PC-3 (cell line): ENCODE results near the gene FBXO5. TPM values are rescaled to one million over a fixed set of nuclear protein-coding genes. Genes with fewer than 3 reads are reported as not detected.
A peak's percentile ranks its signal among the peaks of the same experiment; 100 is the strongest.

Experiments used
- ATAC-seq: fragments of 200-7000 bp; cut with Tn5 transposase; 2 replicates; pipeline ENCODE4 v1.9.1; 2020; ENCODE audit warnings: mild to moderate bottlenecking, moderate library complexity
- BruUV-seq: library from RNA; stranded (reverse); fragments of 400-500 nt; replicated peaks from 2 replicates; lab custom pipeline; 2021; lab: Mats Ljungman, UMichigan
- CTCF ChIA-PET: fragments of 300-600 bp; sonication (Branson Sonifier 250); formaldehyde crosslinking; loops from one replicate; lab custom pipeline; 2022; ENCODE audit warnings: antibody characterized with exemption; lab: Charles Lee
- POLR2A ChIA-PET: fragments of 300-600 bp; sonication (Branson Sonifier 250); formaldehyde crosslinking; loops from one replicate; lab custom pipeline; 2022; ENCODE audit warnings: antibody characterized with exemption; ENCODE audit not compliant: unreplicated experiment; lab: Charles Lee
- DNase-seq: peaks from one replicate; pipeline ENCODE4 v3.0.0-alpha.2; 2015
- H2AFZ ChIP-seq: fragments of 300-600 bp; sonication (generic); 2 replicates; pipeline ENCODE4 v1.6.0; 2016; ENCODE audit warnings: antibody characterized with exemption, low read length
- H3F3A ChIP-seq: fragments of 300-600 bp; sonication (generic); one replicate; pipeline ENCODE4 v1.6.0; 2017; ENCODE audit warnings: antibody characterized with exemption, low read length, control low read depth, mild to moderate bottlenecking; ENCODE audit not compliant: unreplicated experiment
- H3K27ac ChIP-seq: fragments of 300-600 bp; sonication (generic); 2 replicates; pipeline ENCODE4 v1.5.1; 2016; ENCODE audit warnings: mild to moderate bottlenecking, low read length
- H3K27me3 ChIP-seq: fragments of 300-600 bp; sonication (generic); 2 replicates; pipeline ENCODE4 v1.6.1; 2016; ENCODE audit warnings: low read length, mixed read lengths
- H3K36me3 ChIP-seq: fragments of 300-600 bp; sonication (generic); 2 replicates; pipeline ENCODE4 v1.6.1; 2016; ENCODE audit warnings: low read depth, mixed run types, low read length, mixed read lengths
- H3K4me1 ChIP-seq: fragments of 300-600 bp; sonication (generic); 2 replicates; pipeline ENCODE4 v1.5.1; 2016; ENCODE audit warnings: low read length; ENCODE audit not compliant: insufficient read depth
- H3K4me2 ChIP-seq: fragments of 300-600 bp; sonication (generic); 2 replicates; pipeline ENCODE4 v1.6.0; 2016; ENCODE audit warnings: low read length
- H3K4me3 ChIP-seq: fragments of 300-600 bp; sonication (generic); 2 replicates; pipeline ENCODE4 v1.5.1; 2016; ENCODE audit warnings: mild to moderate bottlenecking, low read length, mixed read lengths
- H3K79me2 ChIP-seq: fragments of 300-600 bp; sonication (generic); 2 replicates; pipeline ENCODE4 v1.6.1; 2017; ENCODE audit warnings: low read length, mixed read lengths
- H3K9ac ChIP-seq: fragments of 300-600 bp; sonication (generic); 2 replicates; pipeline ENCODE4 v1.6.0; 2016; ENCODE audit warnings: mild to moderate bottlenecking, low read length
- H3K9me2 ChIP-seq: fragments of 300-600 bp; sonication (generic); replicated peaks from 2 replicates; pipeline ENCODE4 v1.6.1; 2016; ENCODE audit warnings: mixed run types, low read length, mixed read lengths
- H3K9me3 ChIP-seq: fragments of 300-600 bp; sonication (generic); 2 replicates; pipeline ENCODE4 v1.6.1; 2016; ENCODE audit warnings: low read length, mixed read lengths
- H4K20me1 ChIP-seq: fragments of 300-600 bp; sonication (generic); 2 replicates; pipeline ENCODE4 v1.6.1; 2016; ENCODE audit warnings: low read length, mixed read lengths
- EZH2 ChIP-seq: fragments of 300-600 bp; sonication (generic); IDR thresholded peaks from one replicate; pipeline ENCODE4 v1.6.1; 2017; ENCODE audit warnings: antibody characterized with exemption, mild to moderate bottlenecking, low read length; ENCODE audit not compliant: unreplicated experiment
- EZH2phosphoT487 ChIP-seq: fragments of 300-600 bp; sonication (generic); IDR thresholded peaks from 2 replicates; pipeline ENCODE4 v1.6.1; 2018; ENCODE audit warnings: mild to moderate bottlenecking, antibody characterized with exemption, low read length, borderline replicate concordance
- intact Hi-C: fragments of 100-400 bp; cut with micrococcal nuclease; formaldehyde crosslinking; loops from 2 replicates; pipeline ENCODE4 v1.9.0; 2023
- total RNA-seq: library from RNA; depleted of rRNA; stranded (reverse); fragments of >200 nt; gene quantifications from 2 replicates; pipeline ENCODE4 v1.2.3, GENCODE V29; 2014
- TF ChIP-seq, protein P1 (sequence below): fragments of 300-600 bp; sonication (generic); conservative IDR thresholded peaks from 2 replicates; pipeline ENCODE4 v1.5.1; 2017; ENCODE audit warnings: antibody characterized with exemption, low read depth, mild to moderate bottlenecking, low read length

FBXO5 gene
- total RNA-seq, 1 experiment from 2014 or later = 16.8 TPM

DNA sequence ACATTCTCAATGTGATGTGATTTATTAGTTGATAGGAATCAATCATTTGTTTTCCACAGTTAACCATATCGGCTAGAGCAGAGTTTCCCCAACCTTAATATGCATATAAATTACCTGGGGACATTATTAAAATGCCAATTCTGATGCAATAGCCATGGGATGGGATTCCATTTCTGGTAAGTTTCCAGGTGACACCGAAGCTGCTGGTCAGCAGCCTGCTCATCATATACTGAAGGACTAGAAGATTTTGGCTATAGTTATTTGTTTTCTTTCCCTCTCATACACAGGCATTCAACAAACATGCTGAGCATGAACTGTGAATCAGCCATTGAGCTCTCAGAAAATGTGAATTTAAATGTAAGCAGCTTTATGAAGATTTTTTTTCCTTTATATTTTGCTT lies 35.8 kb downstream of the FBXO5 start:
- Histone ChIP-seq H2AFZ (no peak overlapping the region), H3F3A (no peaks in the 10 kb centered on the region), H3K9ac (no peak overlapping the region), H3K4me2 (peak overlapping the region; percentile 58), H3K4me3 (no peak overlapping the region), H3K9me3 (no peaks in the 10 kb centered on the region), H3K4me1 (peaks cover 54% of the 10 kb centered on the region), H3K27ac (no peak overlapping the region), H3K9me2 (no peaks in the 10 kb centered on the region), H3K27me3 (no peaks in the 10 kb centered on the region; the same call in 1 of the 2 replicates), H4K20me1 (no peaks in the 10 kb centered on the region), H3K36me3 (no peaks in the 10 kb centered on the region), H3K79me2 (no peaks in the 10 kb centered on the region)
- TF ChIP-seq, protein P1, sequence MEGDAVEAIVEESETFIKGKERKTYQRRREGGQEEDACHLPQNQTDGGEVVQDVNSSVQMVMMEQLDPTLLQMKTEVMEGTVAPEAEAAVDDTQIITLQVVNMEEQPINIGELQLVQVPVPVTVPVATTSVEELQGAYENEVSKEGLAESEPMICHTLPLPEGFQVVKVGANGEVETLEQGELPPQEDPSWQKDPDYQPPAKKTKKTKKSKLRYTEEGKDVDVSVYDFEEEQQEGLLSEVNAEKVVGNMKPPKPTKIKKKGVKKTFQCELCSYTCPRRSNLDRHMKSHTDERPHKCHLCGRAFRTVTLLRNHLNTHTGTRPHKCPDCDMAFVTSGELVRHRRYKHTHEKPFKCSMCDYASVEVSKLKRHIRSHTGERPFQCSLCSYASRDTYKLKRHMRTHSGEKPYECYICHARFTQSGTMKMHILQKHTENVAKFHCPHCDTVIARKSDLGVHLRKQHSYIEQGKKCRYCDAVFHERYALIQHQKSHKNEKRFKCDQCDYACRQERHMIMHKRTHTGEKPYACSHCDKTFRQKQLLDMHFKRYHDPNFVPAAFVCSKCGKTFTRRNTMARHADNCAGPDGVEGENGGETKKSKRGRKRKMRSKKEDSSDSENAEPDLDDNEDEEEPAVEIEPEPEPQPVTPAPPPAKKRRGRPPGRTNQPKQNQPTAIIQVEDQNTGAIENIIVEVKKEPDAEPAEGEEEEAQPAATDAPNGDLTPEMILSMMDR = no peak
- TF ChIP-seq EZH2 (no peak), EZH2phosphoT487 (no peak)
- no TSS peak for BruUV-seq
- ChIA-PET CTCF (no interaction called here), POLR2A (no interaction called here)
- peak; percentile 33 for DNase-seq
- no peak for ATAC-seq
- intact Hi-C loops = no loop called here

DNA sequence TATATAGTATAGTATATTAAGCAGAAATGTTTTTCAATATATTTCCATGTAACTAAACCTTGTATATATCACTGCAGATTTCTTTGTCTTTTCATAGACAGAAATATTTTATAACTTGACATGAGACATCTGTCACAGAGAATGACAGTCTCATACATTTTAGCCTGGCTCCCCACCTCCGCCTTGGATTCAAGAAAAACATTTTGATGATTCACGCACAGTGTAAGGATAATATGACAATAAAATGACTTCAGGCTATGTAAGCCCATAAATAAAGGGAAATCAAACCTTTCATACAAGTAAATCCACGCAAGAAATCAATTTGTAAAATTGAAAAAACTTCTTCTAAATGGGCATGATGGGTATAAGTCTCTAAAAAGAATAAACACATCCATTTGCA lies 36.4 kb downstream of the FBXO5 start:
- no peak overlapping the region for H3K9ac ChIP-seq
- DNase-seq (peak; percentile 55), ATAC-seq (no peak)
- no peaks in the 10 kb centered on the region for H3K79me2 ChIP-seq
- no peak overlapping the region for H3K4me3 ChIP-seq
- no peaks in the 10 kb centered on the region for H3K9me3 ChIP-seq
- BruUV-seq = no TSS peak
- H3K36me3 ChIP-seq = no peaks in the 10 kb centered on the region
- H3F3A ChIP-seq = no peaks in the 10 kb centered on the region
- H3K4me1 ChIP-seq = peaks cover 54% of the 10 kb centered on the region
- H3K27ac ChIP-seq = no peak overlapping the region
- H3K4me2 ChIP-seq = peak overlapping the region; percentile 58
- ChIA-PET CTCF (no interaction called here), POLR2A (no interaction called here)
- no peak overlapping the region for H2AFZ ChIP-seq
- intact Hi-C loops = no loop called here
- H4K20me1 ChIP-seq = no peaks in the 10 kb centered on the region
- no peak for TF ChIP-seq EZH2
- no peak for TF ChIP-seq EZH2phosphoT487
- TF ChIP-seq, protein P1 = no peak
- no peaks in the 10 kb centered on the region for H3K9me2 ChIP-seq
- H3K27me3 ChIP-seq = no peaks in the 10 kb centered on the region; the same call in 1 of the 2 replicates

DNA sequence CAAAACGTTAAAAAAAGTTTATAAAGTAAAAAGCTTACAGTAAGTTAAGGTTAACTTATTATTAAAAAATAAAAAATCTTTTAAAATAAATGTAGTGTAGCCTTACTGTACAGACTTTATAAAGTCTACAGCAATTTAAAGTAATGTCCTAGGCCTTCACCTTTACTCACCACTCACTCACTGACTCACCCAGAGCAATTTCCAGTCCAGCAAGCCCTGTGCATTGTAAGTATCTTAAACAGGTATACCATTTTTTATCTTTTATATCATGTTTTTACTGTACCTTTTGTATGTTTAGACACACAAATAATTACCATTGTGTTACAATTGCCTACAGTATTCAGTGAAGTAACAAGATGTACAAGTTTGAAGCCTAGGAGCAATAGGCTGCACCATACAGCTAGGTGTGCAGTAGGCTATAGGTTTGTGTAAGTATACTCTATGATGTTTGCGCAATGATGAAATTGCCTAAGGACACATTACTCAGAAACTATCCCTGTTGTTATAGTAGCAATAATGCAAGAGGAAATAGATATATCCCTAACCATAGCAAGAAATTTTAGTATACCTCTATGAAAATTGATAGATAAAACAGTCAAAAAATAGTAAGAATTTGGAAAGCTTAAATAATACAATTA lies 39.5 kb downstream of the FBXO5 start:
- H2AFZ ChIP-seq = no peak overlapping the region

More for the DNA sequence above, 39.5 kb downstream of the FBXO5 start:
- intact Hi-C loops = no loop called here
- Histone ChIP-seq H3K4me2 (peak overlapping the region; percentile 69), H3K27ac (peak overlapping the region; percentile 78), H4K20me1 (no peaks in the 10 kb centered on the region), H3K9ac (no peak overlapping the region), H3K79me2 (no peaks in the 10 kb centered on the region), H3K4me3 (no peak overlapping the region; the same call in 1 of the 2 replicates), H3K36me3 (no peaks in the 10 kb centered on the region), H3K9me2 (no peaks in the 10 kb centered on the region), H3K27me3 (peaks cover 11% of the 10 kb centered on the region), H3F3A (no peaks in the 10 kb centered on the region), H3K9me3 (no peaks in the 10 kb centered on the region), H3K4me1 (peaks cover 54% of the 10 kb centered on the region)
- POLR2A ChIA-PET = no interaction called here
- no TSS peak for BruUV-seq
- peak; percentile 65 for ATAC-seq
- CTCF ChIA-PET = no interaction called here
- peak; percentile 88 for DNase-seq
- no peak for TF ChIP-seq EZH2
- TF ChIP-seq, protein P1 = no peak
- TF ChIP-seq EZH2phosphoT487 = no peak
